ENCODE measurements around the gene SEMA6B. TPM values are rescaled to one million over a fixed set of nuclear protein-coding genes. Genes with fewer than 3 reads are reported as not detected.

The SEMA6B gene
- total RNA-seq, 6 donors from 2014 or later, result 3.4 to 33.1 (median 7.6) TPM

DNA sequence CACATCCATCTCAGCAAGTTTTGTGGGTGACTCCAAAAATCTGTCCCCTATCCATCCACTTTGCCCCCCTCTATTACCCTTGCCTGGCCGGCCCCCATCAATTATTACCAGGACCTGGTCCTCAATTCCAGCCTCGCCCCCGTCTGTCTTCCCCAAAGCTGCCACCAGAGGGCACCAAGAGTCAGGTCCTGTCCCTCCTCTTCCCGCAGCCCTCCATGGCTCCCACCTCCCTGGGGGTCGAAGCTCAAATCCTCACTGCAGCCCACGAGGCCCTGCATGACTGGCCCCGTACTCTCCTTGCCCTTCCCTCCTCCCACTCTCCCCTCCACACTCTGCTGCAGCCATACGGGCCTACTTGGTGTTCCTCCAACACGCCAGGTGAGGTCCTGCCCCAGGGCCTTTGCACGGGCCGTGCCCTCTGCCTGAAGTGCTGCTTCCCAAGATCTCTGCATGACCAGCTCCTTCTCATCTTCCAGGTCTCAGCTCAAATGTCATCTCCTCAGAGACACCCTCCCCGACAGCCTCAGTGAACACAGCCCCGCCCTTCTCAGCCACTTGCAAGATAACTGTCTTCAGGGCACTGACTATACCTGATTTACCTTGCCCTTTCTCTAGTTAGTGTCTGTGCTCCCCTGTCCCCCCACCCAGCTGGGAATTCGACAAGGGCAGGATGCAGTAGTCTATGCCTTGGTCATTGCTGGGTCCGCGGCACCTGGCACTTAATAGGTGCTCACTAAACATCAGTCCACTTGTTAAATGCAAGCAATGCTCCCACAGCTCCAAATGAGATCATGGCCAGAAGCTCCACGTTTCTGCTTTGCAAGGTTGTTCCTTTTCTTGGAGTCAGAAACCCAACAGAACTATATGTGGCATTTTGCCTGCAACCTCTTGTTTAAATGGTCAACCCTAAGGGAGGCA, 16.8 kb upstream of the SEMA6B start:
- DNase-seq (peak in 1 of 2 donors; percentile 59), ATAC-seq (ENCODE audit: low FRiP score in 2 of 2) (peak; percentile 23 to 60)
- 61 to 67% methylated on average over 17 of the region's 17 CpGs for WGBS, 2 donors
- Histone ChIP-seq H3K36me3 (no peaks in the 10 kb centered on the region), H3K27ac (peak overlapping the region in 1 of 4 donors; percentile 49), H3K4me3 (no peak overlapping the region), H3K27me3 (peaks cover 0 to 21% (median 11%) of the 10 kb centered on the region in 4 donors), H3K9me3 (no peaks in the 10 kb centered on the region), H3K4me1 (peaks cover 7 to 25% (median 13%) of the 10 kb centered on the region in 4 donors)
- TF ChIP-seq, protein P1, sequence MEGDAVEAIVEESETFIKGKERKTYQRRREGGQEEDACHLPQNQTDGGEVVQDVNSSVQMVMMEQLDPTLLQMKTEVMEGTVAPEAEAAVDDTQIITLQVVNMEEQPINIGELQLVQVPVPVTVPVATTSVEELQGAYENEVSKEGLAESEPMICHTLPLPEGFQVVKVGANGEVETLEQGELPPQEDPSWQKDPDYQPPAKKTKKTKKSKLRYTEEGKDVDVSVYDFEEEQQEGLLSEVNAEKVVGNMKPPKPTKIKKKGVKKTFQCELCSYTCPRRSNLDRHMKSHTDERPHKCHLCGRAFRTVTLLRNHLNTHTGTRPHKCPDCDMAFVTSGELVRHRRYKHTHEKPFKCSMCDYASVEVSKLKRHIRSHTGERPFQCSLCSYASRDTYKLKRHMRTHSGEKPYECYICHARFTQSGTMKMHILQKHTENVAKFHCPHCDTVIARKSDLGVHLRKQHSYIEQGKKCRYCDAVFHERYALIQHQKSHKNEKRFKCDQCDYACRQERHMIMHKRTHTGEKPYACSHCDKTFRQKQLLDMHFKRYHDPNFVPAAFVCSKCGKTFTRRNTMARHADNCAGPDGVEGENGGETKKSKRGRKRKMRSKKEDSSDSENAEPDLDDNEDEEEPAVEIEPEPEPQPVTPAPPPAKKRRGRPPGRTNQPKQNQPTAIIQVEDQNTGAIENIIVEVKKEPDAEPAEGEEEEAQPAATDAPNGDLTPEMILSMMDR (IDR thresholded peaks at IDR 0.05), result peak; percentile 66 to 77 (median 68)
- TF ChIP-seq EP300 (IDR thresholded peaks at IDR 0.05), result no peak

DNA sequence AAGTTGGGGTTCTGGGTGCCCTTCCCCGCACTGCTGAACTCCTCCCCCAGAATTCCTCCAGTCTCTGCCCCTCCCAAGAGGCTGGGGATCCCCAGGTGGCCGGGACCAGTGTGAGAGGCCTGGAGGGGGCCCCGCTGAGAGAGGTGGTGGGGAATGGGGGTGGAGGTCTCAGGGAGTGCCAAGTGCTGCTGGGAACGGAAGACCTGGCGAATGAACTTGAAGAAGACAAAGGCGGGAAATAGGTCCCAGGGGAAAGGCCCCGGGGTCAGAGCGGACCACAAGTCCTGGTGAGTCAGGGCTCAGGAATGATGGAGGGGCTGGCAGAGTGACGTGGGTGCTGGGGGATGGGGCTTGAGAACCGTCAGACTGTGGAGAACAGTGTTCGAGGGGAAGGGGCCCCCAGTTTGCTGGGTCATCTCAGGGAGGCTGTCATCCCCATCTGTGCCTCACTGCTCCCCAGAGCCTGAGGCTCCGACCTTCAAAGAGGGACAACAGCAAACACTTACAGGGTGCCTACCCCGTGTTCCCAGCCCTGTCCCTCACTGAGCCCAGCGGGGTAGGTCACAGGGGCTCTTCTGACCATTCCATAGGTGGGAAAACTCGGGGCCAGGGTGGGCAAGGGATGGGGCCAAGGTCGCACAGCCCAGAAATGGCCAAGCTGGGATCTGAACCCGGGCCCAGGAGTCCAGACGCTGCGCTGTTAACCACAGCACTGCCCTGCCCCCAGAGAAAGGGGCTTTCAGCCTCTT, 16.0 kb upstream of the SEMA6B start:
- H3K4me3 ChIP-seq, result no peak overlapping the region
- H3K36me3 ChIP-seq, result no peaks in the 10 kb centered on the region
- WGBS, 2 donors, result 6 to 27% methylated on average over 11 to 19 of the region's 19 CpGs
- peaks cover 0 to 14% (median 5%) of the 10 kb centered on the region in 4 donors for H3K27me3 ChIP-seq
- ATAC-seq (ENCODE audit: low FRiP score in 2 of 2) (peak; percentile 38 to 47), DNase-seq (peak in 1 of 2 donors; percentile 36)
- no peaks in the 10 kb centered on the region for H3K9me3 ChIP-seq
- H3K27ac ChIP-seq, result peak overlapping the region in 1 of 4 donors; percentile 49
- peaks cover 3 to 17% (median 9%) of the 10 kb centered on the region in 4 donors for H3K4me1 ChIP-seq
- TF ChIP-seq, protein P1 (IDR thresholded peaks at IDR 0.05), result no peak
- TF ChIP-seq EP300 (IDR thresholded peaks at IDR 0.05) (peak in 3 of 4 donors; percentile 66 to 80 (median 67)), POLR2AphosphoS5 (IDR thresholded peaks at IDR 0.05) (peak; percentile 41 to 74)

- H3K9me3 ChIP-seq, result no peaks in the 10 kb centered on the region
- H3K4me1 ChIP-seq, result peaks cover 3 to 14% (median 9%) of the 10 kb centered on the region in 4 donors
- no peaks in the 10 kb centered on the region for H3K36me3 ChIP-seq
- no peak for DNase-seq
- no peak overlapping the region for H3K4me3 ChIP-seq
- no peaks in the 10 kb centered on the region for H3K27me3 ChIP-seq
- 76 to 80% methylated on average over 6 of the region's 6 CpGs for WGBS, 2 donors
- TF ChIP-seq POLR2A (IDR thresholded peaks at IDR 0.05) (no peak), POLR2AphosphoS5 (IDR thresholded peaks at IDR 0.05) (no peak), EP300 (IDR thresholded peaks at IDR 0.05) (no peak)
- TF ChIP-seq, protein P1 (IDR thresholded peaks at IDR 0.05), result no peak
- ATAC-seq (ENCODE audit: low FRiP score in 2 of 2), result no peak
- no peak overlapping the region for H3K27ac ChIP-seq
Observed at GRCh38 chr19:4573682-4574081, 14.2 kb upstream of the SEMA6B start.

GRCh38 chr19:4571305-4571917, 11.9 kb upstream of the SEMA6B start:
- H3K9me3 ChIP-seq, result no peaks in the 10 kb centered on the region
- H3K4me1 ChIP-seq, result peaks cover 3 to 18% (median 9%) of the 10 kb centered on the region in 4 donors
- H3K27ac ChIP-seq, result no peak overlapping the region
- 53 to 69% methylated on average over 16 to 20 of the region's 22 CpGs for WGBS, 2 donors
- H3K27me3 ChIP-seq, result no peaks in the 10 kb centered on the region
- no peak overlapping the region for H3K4me3 ChIP-seq
- no peaks in the 10 kb centered on the region for H3K36me3 ChIP-seq
- TF ChIP-seq EP300 (IDR thresholded peaks at IDR 0.05) (no peak), POLR2AphosphoS5 (IDR thresholded peaks at IDR 0.05) (no peak), POLR2A (IDR thresholded peaks at IDR 0.05) (no peak)
- TF ChIP-seq, protein P1 (IDR thresholded peaks at IDR 0.05), result no peak
- no peak for ATAC-seq (ENCODE audit: low FRiP score in 2 of 2)
- peak in 1 of 2 donors; percentile 72 for DNase-seq
